Karpas-422 (cell line): ENCODE data around the gene BRSK2. TPM values are rescaled to one million over a fixed set of nuclear protein-coding genes. Genes with fewer than 3 reads are reported as not detected.

Source experiments
- DNase-seq: peaks from one replicate; pipeline ENCODE4 v3.0.0-alpha.2; 2015
- H2AFZ ChIP-seq: fragments of 200-600 bp; sonication (generic); 2 replicates; pipeline ENCODE4 v1.6.1; 2014; ENCODE audit warnings: antibody characterized with exemption, low read length, mixed read lengths
- H3K27ac ChIP-seq: fragments of 200-600 bp; sonication (generic); 2 replicates; pipeline ENCODE4 v1.5.1; 2014; ENCODE audit warnings: mild to moderate bottlenecking, low read length, moderate library complexity
- H3K27me3 ChIP-seq: fragments of 200-600 bp; sonication (generic); 2 replicates; pipeline ENCODE4 v1.6.1; 2014; ENCODE audit warnings: low read length, mixed read lengths
- H3K36me3 ChIP-seq: fragments of 200-600 bp; sonication (generic); 2 replicates; pipeline ENCODE4 v1.6.1; 2014; ENCODE audit warnings: low read length, mixed read lengths; ENCODE audit not compliant: insufficient read depth
- H3K4me1 ChIP-seq: fragments of 200-600 bp; sonication (generic); 2 replicates; pipeline ENCODE4 v1.6.1; 2014; ENCODE audit warnings: mild to moderate bottlenecking, low read length, mixed read lengths
- H3K4me2 ChIP-seq: fragments of 200-600 bp; sonication (generic); 2 replicates; pipeline ENCODE4 v1.6.1; 2014; ENCODE audit warnings: low read length, low read depth, mild to moderate bottlenecking; ENCODE audit not compliant: poor library complexity, severe bottlenecking
- H3K4me3 ChIP-seq: fragments of 200-600 bp; sonication (generic); 2 replicates; pipeline ENCODE4 v1.5.1; 2014; ENCODE audit warnings: mild to moderate bottlenecking, antibody characterized with exemption, low read length, mixed read lengths
- H3K79me2 ChIP-seq: fragments of 200-600 bp; sonication (generic); 2 replicates; pipeline ENCODE4 v1.6.1; 2014; ENCODE audit warnings: mild to moderate bottlenecking, low read length, mixed read lengths
- H3K9ac ChIP-seq: fragments of 200-600 bp; sonication (generic); 2 replicates; pipeline ENCODE4 v1.6.0; 2014; ENCODE audit warnings: low read length
- H3K9me2 ChIP-seq: fragments of 200-600 bp; sonication (generic), shearing (Covaris generic); replicated peaks from 2 replicates; pipeline ENCODE4 v1.6.0; 2014; ENCODE audit warnings: mild to moderate bottlenecking, low read length, moderate library complexity; ENCODE audit not compliant: insufficient read depth
- H3K9me3 ChIP-seq: fragments of 300-700, 200-600 bp; sonication (generic); 2 replicates; pipeline ENCODE4 v1.6.1; 2014; ENCODE audit warnings: low read length, mixed read lengths
- H4K20me1 ChIP-seq: fragments of 200-600 bp; sonication (generic); 2 replicates; pipeline ENCODE4 v1.6.1; 2014; ENCODE audit warnings: mild to moderate bottlenecking, antibody characterized with exemption, low read length, low read depth; ENCODE audit not compliant: insufficient read depth
- total RNA-seq: library from RNA; depleted of rRNA; stranded (reverse); fragments of >200 nt; shearing (Covaris generic); gene quantifications from 2 replicates; pipeline ENCODE4 v1.2.3, GENCODE V29; 2014; ENCODE audit warnings: low replicate concordance

Gene BRSK2
- total RNA-seq, 1 experiment from 2014 or later: not detected

DNA sequence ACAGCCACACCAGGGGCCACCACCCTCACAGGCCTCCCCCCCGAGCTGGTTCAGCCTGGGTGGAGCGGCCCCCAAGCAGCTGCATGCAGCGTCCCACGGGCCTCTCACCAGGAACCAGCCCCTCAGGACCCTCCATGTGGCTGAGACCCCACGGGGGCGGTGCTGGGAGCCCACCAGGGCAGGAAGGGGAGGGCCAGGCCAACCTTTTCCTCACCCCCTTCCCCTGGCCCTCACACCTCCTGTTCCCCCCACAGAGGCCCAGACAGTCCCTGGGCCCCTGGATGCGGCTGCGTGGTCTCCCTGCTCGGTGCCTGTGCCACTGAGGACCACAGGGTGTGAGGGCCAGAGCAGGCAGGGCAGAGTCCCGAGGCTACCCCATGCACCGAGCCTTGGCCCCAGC is 50.3 kb downstream of the BRSK2 start:
- Histone ChIP-seq H3K4me1 (no peaks in the 10 kb centered on the region), H3K27ac (no peak overlapping the region), H2AFZ (no peak overlapping the region), H3K4me2 (no peak overlapping the region), H3K27me3 (no peaks in the 10 kb centered on the region), H3K9me2 (no peaks in the 10 kb centered on the region), H3K4me3 (no peak overlapping the region), H3K9me3 (no peaks in the 10 kb centered on the region), H3K36me3 (no peaks in the 10 kb centered on the region), H3K79me2 (no peaks in the 10 kb centered on the region), H3K9ac (no peak overlapping the region), H4K20me1 (no peaks in the 10 kb centered on the region)
- DNase-seq: no peak

- Histone ChIP-seq H3K27ac (no peak overlapping the region), H3K79me2 (no peaks in the 10 kb centered on the region), H3K4me2 (no peak overlapping the region), H3K9me2 (no peaks in the 10 kb centered on the region), H4K20me1 (no peaks in the 10 kb centered on the region), H2AFZ (no peak overlapping the region), H3K27me3 (no peaks in the 10 kb centered on the region), H3K9ac (no peak overlapping the region), H3K36me3 (no peaks in the 10 kb centered on the region), H3K4me1 (no peaks in the 10 kb centered on the region), H3K4me3 (no peak overlapping the region), H3K9me3 (no peaks in the 10 kb centered on the region)
- DNase-seq: no peak
Measured at GRCh38 chr11:1440496-1440895, 50.8 kb downstream of the BRSK2 start.

DNA sequence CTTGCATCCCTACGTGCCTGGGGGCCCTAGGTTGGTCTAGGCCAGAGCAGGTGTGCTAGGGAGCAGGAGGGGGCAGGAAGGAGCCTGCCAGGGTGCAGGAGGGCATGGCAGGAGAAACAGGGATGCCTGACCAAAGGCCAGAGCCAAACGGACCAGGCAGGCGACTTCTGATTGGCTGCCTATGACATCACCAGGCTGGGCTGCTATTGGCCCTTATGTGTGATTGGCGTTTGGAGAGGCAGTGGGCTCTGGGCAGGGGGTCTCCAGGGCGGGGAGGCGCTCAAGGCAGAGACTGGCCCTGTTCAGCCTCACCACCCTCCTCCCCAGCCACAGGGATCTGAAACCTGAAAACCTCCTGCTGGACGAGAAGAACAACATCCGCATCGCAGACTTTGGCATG is 52.4 kb downstream of the BRSK2 start:
- H3K4me3 ChIP-seq: no peak overlapping the region
- no peaks in the 10 kb centered on the region for H3K4me1 ChIP-seq
- H4K20me1 ChIP-seq: no peaks in the 10 kb centered on the region
- no peak overlapping the region for H3K9ac ChIP-seq
- H3K36me3 ChIP-seq: no peaks in the 10 kb centered on the region
- H2AFZ ChIP-seq: no peak overlapping the region
- no peaks in the 10 kb centered on the region for H3K79me2 ChIP-seq
- no peak overlapping the region for H3K4me2 ChIP-seq
- no peak overlapping the region for H3K27ac ChIP-seq
- DNase-seq: no peak
- H3K9me3 ChIP-seq: no peaks in the 10 kb centered on the region
- no peaks in the 10 kb centered on the region for H3K9me2 ChIP-seq
- no peaks in the 10 kb centered on the region for H3K27me3 ChIP-seq

GRCh38 chr11:1442807-1443366 is 53.2 kb downstream of the BRSK2 start:
- no peak overlapping the region for H3K9ac ChIP-seq
- no peak for DNase-seq
- no peaks in the 10 kb centered on the region for H3K27me3 ChIP-seq
- no peak overlapping the region for H3K27ac ChIP-seq
- no peaks in the 10 kb centered on the region for H3K9me2 ChIP-seq
- H3K4me1 ChIP-seq: no peaks in the 10 kb centered on the region
- H3K79me2 ChIP-seq: no peaks in the 10 kb centered on the region
- no peak overlapping the region for H3K4me3 ChIP-seq
- no peaks in the 10 kb centered on the region for H3K36me3 ChIP-seq
- no peaks in the 10 kb centered on the region for H4K20me1 ChIP-seq
- H3K4me2 ChIP-seq: no peak overlapping the region
- H3K9me3 ChIP-seq: no peaks in the 10 kb centered on the region
- no peak overlapping the region for H2AFZ ChIP-seq

GRCh38 chr11:1443737-1444136 is 54.0 kb downstream of the BRSK2 start:
- Histone ChIP-seq H3K4me3 (no peak overlapping the region), H3K9ac (no peak overlapping the region), H3K36me3 (no peaks in the 10 kb centered on the region), H3K9me2 (no peaks in the 10 kb centered on the region), H3K27me3 (no peaks in the 10 kb centered on the region), H3K9me3 (no peaks in the 10 kb centered on the region), H2AFZ (no peak overlapping the region), H3K79me2 (no peaks in the 10 kb centered on the region), H3K4me2 (no peak overlapping the region), H3K27ac (no peak overlapping the region), H3K4me1 (no peaks in the 10 kb centered on the region), H4K20me1 (no peaks in the 10 kb centered on the region)
- no peak for DNase-seq

GRCh38 chr11:1444321-1444720 is 54.6 kb downstream of the BRSK2 start:
- H3K27me3 ChIP-seq: no peaks in the 10 kb centered on the region
- H3K4me3 ChIP-seq: no peak overlapping the region
- H3K4me1 ChIP-seq: no peaks in the 10 kb centered on the region
- no peaks in the 10 kb centered on the region for H3K9me3 ChIP-seq
- no peaks in the 10 kb centered on the region for H4K20me1 ChIP-seq
- no peak overlapping the region for H3K9ac ChIP-seq
- H2AFZ ChIP-seq: no peak overlapping the region
- H3K4me2 ChIP-seq: no peak overlapping the region
- H3K36me3 ChIP-seq: no peaks in the 10 kb centered on the region
- no peak overlapping the region for H3K27ac ChIP-seq
- no peaks in the 10 kb centered on the region for H3K79me2 ChIP-seq
- no peak for DNase-seq
- no peaks in the 10 kb centered on the region for H3K9me2 ChIP-seq

GRCh38 chr11:1444823-1445422 is 55.2 kb downstream of the BRSK2 start:
- Histone ChIP-seq H3K9ac (no peak overlapping the region), H3K79me2 (no peaks in the 10 kb centered on the region), H3K27me3 (no peaks in the 10 kb centered on the region), H3K27ac (no peak overlapping the region), H3K36me3 (no peaks in the 10 kb centered on the region), H3K9me3 (no peaks in the 10 kb centered on the region), H3K4me2 (no peak overlapping the region), H3K4me3 (no peak overlapping the region), H3K4me1 (no peaks in the 10 kb centered on the region), H3K9me2 (no peaks in the 10 kb centered on the region), H2AFZ (no peak overlapping the region), H4K20me1 (no peaks in the 10 kb centered on the region)
- no peak for DNase-seq

DNA sequence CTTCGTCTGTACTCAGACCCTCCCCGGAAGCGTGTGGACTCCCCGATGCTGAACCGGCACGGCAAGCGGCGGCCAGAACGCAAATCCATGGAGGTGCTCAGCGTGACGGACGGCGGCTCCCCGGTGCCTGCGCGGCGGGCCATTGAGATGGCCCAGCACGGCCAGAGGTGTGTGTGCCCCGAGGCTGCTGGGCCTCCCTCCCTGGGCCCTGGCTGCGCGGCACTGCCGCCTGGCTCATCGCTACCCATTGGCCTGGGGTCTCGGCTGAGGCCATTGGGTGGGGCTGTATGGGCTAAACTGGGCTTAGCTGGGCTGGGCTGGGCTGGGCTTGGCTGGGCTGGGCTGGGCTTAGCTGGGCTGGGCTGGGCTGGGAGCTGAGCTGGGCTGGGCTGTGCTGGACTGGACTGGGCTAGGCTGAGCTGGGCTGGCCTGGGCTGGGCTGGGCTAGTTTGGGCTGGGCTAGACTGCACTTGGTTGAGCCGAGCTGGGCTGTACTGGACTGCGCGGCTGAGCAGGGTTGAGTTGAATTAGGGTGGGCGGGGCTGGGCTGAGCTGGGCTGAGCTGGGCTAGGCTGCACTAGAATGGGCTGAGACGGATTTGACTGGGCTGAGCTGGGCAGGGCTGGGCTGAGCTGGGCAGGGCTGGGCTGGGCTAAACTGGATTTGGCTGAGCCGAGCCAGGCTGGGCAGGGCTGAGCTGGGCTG is 56.2 kb downstream of the BRSK2 start:
- DNase-seq: no peak
- H4K20me1 ChIP-seq: no peaks in the 10 kb centered on the region
- H3K27ac ChIP-seq: no peak overlapping the region
- H3K4me1 ChIP-seq: no peaks in the 10 kb centered on the region
- H3K79me2 ChIP-seq: no peaks in the 10 kb centered on the region
- no peaks in the 10 kb centered on the region for H3K27me3 ChIP-seq
- no peaks in the 10 kb centered on the region for H3K9me2 ChIP-seq
- H2AFZ ChIP-seq: no peak overlapping the region
- H3K36me3 ChIP-seq: no peaks in the 10 kb centered on the region
- H3K4me2 ChIP-seq: no peak overlapping the region
- H3K9me3 ChIP-seq: no peaks in the 10 kb centered on the region
- H3K4me3 ChIP-seq: no peak overlapping the region
- no peak overlapping the region for H3K9ac ChIP-seq
